NCI-H1092 (cell line): Measurements from ENCODE around the gene HPN.
"Not testable (repeated sequence)": the region's sequence is repeated elsewhere in the genome, so short reads cannot be mapped to it uniquely, and the experiment has no call there.

ENCODE experiments used
- DNase-seq: peaks from one replicate; lab custom pipeline; 2025; lab: John Stamatoyannopoulos, UW

The HPN gene

GRCh38 chr19:35009424-35010415 is 31.8 kb upstream of the HPN start:
- DNase-seq = no peak

- no peak for DNase-seq
Measured at GRCh38 chr19:35011091-35011689, 30.3 kb upstream of the HPN start.

- DNase-seq = no peak
Measured at GRCh38 chr19:35011737-35012682, 29.5 kb upstream of the HPN start.

- DNase-seq = no peak
Measured at GRCh38 chr19:35013041-35013819, 28.3 kb upstream of the HPN start.

- no peak for DNase-seq
Measured at GRCh38 chr19:35013820-35014754, 27.4 kb upstream of the HPN start.

GRCh38 chr19:35014774-35015173 is 26.7 kb upstream of the HPN start:
- DNase-seq = not testable (repeated sequence)

GRCh38 chr19:35015270-35015953 is 26.1 kb upstream of the HPN start:
- no peak for DNase-seq

GRCh38 chr19:35015954-35016351 is 25.6 kb upstream of the HPN start:
- no peak for DNase-seq

GRCh38 chr19:35017507-35017906 is 24.0 kb upstream of the HPN start:
- DNase-seq = no peak

- no peak for DNase-seq
Measured at GRCh38 chr19:35018379-35018778, 23.1 kb upstream of the HPN start.

- DNase-seq = no peak
Measured at GRCh38 chr19:35019144-35019543, 22.4 kb upstream of the HPN start.

- no peak for DNase-seq
Measured at GRCh38 chr19:35021016-35021415, 20.5 kb upstream of the HPN start.

- DNase-seq = no peak
Measured at GRCh38 chr19:35021596-35021995, 19.9 kb upstream of the HPN start.

GRCh38 chr19:35022460-35022859 is 19.1 kb upstream of the HPN start:
- DNase-seq = no peak

GRCh38 chr19:35023428-35023827 is 18.1 kb upstream of the HPN start:
- DNase-seq = no peak

GRCh38 chr19:35024095-35024494 is 17.4 kb upstream of the HPN start:
- DNase-seq = no peak

GRCh38 chr19:35025969-35026368 is 15.6 kb upstream of the HPN start:
- DNase-seq = no peak

GRCh38 chr19:35026418-35026817 is 15.1 kb upstream of the HPN start:
- no peak for DNase-seq

GRCh38 chr19:35027009-35027408 is 14.5 kb upstream of the HPN start:
- DNase-seq = no peak
